ENCODE data around the gene ANKRD33B.

DNA sequence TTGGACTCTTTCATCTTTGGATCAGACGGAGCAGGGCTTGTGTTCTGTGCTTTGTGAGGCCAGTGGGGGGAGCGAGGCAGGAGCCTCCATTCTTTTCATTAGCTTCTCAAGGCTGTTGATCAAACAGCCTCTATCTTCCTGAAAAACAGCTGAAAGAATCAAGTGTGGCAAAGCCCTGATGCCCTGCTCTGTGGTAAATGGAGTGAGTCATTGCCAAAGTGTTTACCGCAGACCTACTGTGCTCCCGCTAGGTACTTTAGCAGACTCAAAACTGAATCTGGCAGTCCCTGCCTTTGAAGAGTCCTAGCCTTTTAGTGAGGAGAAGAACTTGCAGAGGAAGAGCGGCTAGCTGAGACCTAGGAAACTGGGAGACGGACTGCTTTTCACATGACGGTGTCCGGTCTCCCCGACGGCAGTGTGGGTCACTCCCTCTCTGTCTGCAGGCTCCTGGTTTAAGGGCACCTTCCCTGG lies 3.3 kb downstream of the ANKRD33B start:
- TF ChIP-seq ZNF549 (CRISPR knock-in tag; IDR thresholded peaks at IDR 0.05) (no peak), CTCF (CRISPR knock-in tag; IDR thresholded peaks at IDR 0.05) (no peak), HCFC1 (IDR thresholded peaks at IDR 0.05; ENCODE audit: low read depth, low read length) (no peak), KLF11 (CRISPR knock-in tag; IDR thresholded peaks at IDR 0.05) (no peak), ZZZ3 (CRISPR knock-in tag; IDR thresholded peaks at IDR 0.05; ENCODE audit: borderline replicate concordance) (no peak), HDAC1 (CRISPR knock-in tag; IDR thresholded peaks at IDR 0.05) (no peak), NR1H2 (CRISPR knock-in tag; IDR thresholded peaks at IDR 0.05; ENCODE audit: borderline replicate concordance, low read depth) (no peak), SMAD1 (CRISPR knock-in tag; IDR thresholded peaks at IDR 0.05; ENCODE audit: borderline replicate concordance, low read depth) (no peak)
